Esophagus squamous epithelium (tissue), 5 donors: Measurements from ENCODE around the gene TMEM267. TPM values are rescaled to one million over a fixed set of nuclear protein-coding genes. Genes with fewer than 3 reads are reported as not detected.
"Not testable (repeated sequence)": the region's sequence is repeated elsewhere in the genome, so short reads cannot be mapped to it uniquely, and the experiment has no call there.

Experiments
- DNase-seq: peaks from one replicate; lab custom pipeline; 2025; lab: John Stamatoyannopoulos, UW
- H3K27ac ChIP-seq, 4 donors: fragments of 200-600 bp; sonication (generic); one replicate each; pipeline ENCODE4 v1.5.1; 2016 to 2019; ENCODE audit warnings: mild to moderate bottlenecking in 1 of 4
- H3K27me3 ChIP-seq, 4 donors: fragments of 200-600 bp; sonication (generic); 1 replicate in 3 of 4; 2 replicates in 1 of 4; pipeline versions ENCODE4 v1.5.1 to v1.6.0; 2017 to 2021; ENCODE audit warnings: antibody characterized with exemption in 1 of 4
- H3K36me3 ChIP-seq, 3 donors: fragments of 200-600 bp; sonication (generic); one replicate each; pipeline ENCODE4 v1.5.1; 2016 to 2019
- H3K4me1 ChIP-seq, 3 donors: fragments of 200-600 bp; sonication (generic); one replicate each; pipeline ENCODE4 v1.5.1; 2017 to 2019
- H3K4me3 ChIP-seq, 4 donors: fragments of 200-600 bp; sonication (generic); 1 replicate in 3 of 4; 2 replicates in 1 of 4; pipeline ENCODE4 v1.5.1; 2016 to 2019; ENCODE audit warnings: mild to moderate bottlenecking in 2 of 4, moderate library complexity in 1 of 4
- H3K9me3 ChIP-seq, 3 donors: fragments of 200-600 bp; sonication (generic); one replicate each; pipeline ENCODE4 v1.5.1; 2016 to 2019
- POLR2A ChIP-seq, 4 donors: fragments of 450-650 bp; IDR thresholded peaks; one replicate each; pipeline ENCODE4 v1.6.1; 2017; ENCODE audit warnings: antibody characterized with exemption in 4 of 4, mild to moderate bottlenecking in 4 of 4, moderate library complexity in 3 of 4
- WGBS, 2 donors: methylation state at CpG; one replicate each; pipeline ENCODE4 v1.1.5; 2018; 5-methylcytosine and 5-hydroxymethylcytosine counted together
- intact Hi-C: fragments of 100-400 bp; cut with DNase I; formaldehyde crosslinking; loops from one replicate; pipeline ENCODE4 v1.15.0; 2022
- total RNA-seq, 4 donors: library from RNA; depleted of rRNA; stranded (reverse); fragments of >200 nt; gene quantifications; one replicate each; pipeline ENCODE4 v1.1.0, GENCODE V29; 2016
- TF ChIP-seq, protein P1 (sequence below), 6 experiments: fragments of 450-650 bp in 4 of 6; fragments of 200-600 bp in 2 of 6; sonication (generic) in 2 of 6; IDR thresholded peaks; one replicate each; pipeline ENCODE4 v1.5.1; 2016 to 2019; ENCODE audit warnings: antibody characterized with exemption in 6 of 6, mild to moderate bottlenecking in 4 of 6, moderate library complexity in 4 of 6
- donor health status: DM: yes; HTN: yes; CAD: no.

TMEM267 gene
- total RNA-seq, 4 donors from 2014 or later = 3.5 to 11.7 (median 7.2) TPM

DNA sequence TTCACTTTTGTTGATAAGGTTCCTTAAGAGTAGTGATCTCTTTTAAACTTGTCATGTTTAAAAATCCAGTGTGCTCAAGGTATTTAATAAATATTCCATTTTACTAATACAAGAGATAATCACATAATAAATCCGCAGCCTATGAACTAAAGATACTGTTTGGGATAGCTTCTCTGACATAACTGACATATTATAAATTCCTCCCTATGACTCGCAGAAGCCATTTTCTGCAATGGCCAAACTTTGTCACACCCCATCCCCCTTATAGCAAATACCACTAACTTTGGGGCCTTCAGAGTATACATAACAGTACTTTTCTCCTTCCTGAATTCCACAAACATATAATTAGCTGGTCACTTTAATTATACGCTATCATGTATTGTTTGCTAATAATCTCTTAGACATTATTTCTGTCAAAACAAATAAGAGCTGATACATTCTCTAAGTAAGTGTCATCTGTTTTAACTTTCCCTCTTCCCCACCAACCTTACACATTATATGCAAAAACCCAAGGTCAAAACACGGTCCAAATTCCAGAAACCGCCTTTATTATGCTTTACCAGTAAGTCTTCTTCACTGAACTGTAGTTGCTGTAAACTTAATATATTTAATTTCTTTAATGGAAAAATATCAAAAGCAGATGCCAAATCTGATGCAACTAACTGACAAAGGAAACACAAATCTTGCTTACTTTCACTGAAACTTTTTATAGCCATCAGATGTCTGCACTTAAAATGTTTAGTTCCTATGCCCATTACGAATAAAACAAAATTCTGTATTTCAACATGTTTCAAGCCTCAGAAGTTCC lies 971 bp downstream of the TMEM267 start:
- Histone ChIP-seq H3K27ac (peak overlapping the region; percentile 96 to 99 (median 97)), H3K9me3 (no peaks in the 10 kb centered on the region), H3K27me3 (no peaks in the 10 kb centered on the region), H3K4me3 (peak overlapping the region; percentile 75 to 97 (median 86)), H3K4me1 (peaks cover 0 to 29% (median 17%) of the 10 kb centered on the region in 3 donors), H3K36me3 (no peaks in the 10 kb centered on the region)
- no peak for DNase-seq
- intact Hi-C loops = no loop called here
- WGBS, 2 donors = 25 to 40% methylated on average over 6 of the region's 6 CpGs
- TF ChIP-seq POLR2A (IDR thresholded peaks at IDR 0.05) = no peak
- TF ChIP-seq, protein P1, sequence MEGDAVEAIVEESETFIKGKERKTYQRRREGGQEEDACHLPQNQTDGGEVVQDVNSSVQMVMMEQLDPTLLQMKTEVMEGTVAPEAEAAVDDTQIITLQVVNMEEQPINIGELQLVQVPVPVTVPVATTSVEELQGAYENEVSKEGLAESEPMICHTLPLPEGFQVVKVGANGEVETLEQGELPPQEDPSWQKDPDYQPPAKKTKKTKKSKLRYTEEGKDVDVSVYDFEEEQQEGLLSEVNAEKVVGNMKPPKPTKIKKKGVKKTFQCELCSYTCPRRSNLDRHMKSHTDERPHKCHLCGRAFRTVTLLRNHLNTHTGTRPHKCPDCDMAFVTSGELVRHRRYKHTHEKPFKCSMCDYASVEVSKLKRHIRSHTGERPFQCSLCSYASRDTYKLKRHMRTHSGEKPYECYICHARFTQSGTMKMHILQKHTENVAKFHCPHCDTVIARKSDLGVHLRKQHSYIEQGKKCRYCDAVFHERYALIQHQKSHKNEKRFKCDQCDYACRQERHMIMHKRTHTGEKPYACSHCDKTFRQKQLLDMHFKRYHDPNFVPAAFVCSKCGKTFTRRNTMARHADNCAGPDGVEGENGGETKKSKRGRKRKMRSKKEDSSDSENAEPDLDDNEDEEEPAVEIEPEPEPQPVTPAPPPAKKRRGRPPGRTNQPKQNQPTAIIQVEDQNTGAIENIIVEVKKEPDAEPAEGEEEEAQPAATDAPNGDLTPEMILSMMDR (IDR thresholded peaks at IDR 0.05) = no peak

DNA sequence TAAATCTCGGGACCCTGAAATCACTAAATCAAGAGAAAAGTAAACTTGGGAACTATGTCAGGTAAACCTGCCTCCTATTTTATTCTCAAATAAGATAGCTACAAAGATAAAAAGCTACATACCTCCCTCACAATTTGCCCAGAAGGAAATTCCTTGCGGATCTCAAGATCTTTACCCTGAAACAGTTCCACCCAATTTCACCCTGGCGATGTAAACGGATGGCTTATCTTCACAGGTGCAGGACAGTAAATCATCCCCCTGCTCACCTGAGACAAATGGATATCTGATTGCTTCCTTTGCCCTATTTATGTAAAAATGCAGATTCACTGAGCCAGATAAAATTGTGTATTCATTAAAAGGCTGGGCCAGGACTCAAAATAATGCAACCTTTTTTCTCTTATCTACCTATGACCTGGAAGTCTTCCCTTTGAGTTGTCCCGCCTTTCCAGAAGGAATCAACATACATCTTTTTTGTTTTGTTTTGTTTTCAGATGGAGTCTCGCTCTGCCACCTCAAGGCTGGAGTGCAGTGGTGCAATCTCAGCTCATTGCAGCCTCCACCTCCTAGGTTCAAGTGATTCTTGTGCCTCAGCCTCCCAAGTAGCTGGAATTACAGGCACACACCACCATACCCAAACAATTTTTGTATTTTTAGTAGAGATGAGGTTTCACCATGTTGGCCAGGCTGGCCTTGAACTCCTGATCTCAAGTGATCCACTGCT lies 13.8 kb downstream of the TMEM267 start:
- TF ChIP-seq POLR2A (IDR thresholded peaks at IDR 0.05) = no peak
- TF ChIP-seq, protein P1 (IDR thresholded peaks at IDR 0.05) = no peak
- WGBS, 2 donors = 85 to 91% methylated on average over 6 of the region's 6 CpGs
- Histone ChIP-seq H3K27me3 (no peaks in the 10 kb centered on the region), H3K27ac (no peak overlapping the region), H3K36me3 (peaks cover 0 to 60% (median 0%) of the 10 kb centered on the region in 3 donors), H3K9me3 (peaks cover 0 to 31% (median 6%) of the 10 kb centered on the region in 3 donors), H3K4me3 (no peak overlapping the region), H3K4me1 (no peaks in the 10 kb centered on the region)
- intact Hi-C loops = no loop called here
- no peak for DNase-seq

DNA sequence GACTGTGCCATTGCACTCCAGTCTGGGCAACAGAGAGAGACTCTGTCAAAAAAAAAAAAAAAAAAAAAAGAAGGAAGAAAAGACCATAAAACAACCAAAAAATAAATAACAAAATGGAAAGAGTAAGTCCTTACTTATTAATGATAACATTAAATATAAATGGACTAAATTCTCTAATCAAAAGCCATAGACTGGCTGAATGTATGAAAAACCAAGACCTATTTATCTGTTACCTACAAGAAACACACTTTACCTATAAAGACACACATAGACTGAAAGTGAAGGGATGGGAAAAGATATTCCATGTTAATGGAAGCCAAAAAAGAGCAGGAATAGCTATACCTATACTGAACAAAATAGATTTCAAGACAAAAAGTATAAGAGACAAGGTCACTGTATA lies 16.6 kb downstream of the TMEM267 start:
- no peaks in the 10 kb centered on the region for H3K27me3 ChIP-seq
- H3K9me3 ChIP-seq = peaks cover 0 to 31% (median 6%) of the 10 kb centered on the region in 3 donors
- no peaks in the 10 kb centered on the region for H3K4me1 ChIP-seq
- peaks cover 0 to 42% (median 0%) of the 10 kb centered on the region in 3 donors for H3K36me3 ChIP-seq
- DNase-seq = no peak
- no peak overlapping the region for H3K27ac ChIP-seq
- no peak overlapping the region for H3K4me3 ChIP-seq
- no peak for TF ChIP-seq POLR2A (IDR thresholded peaks at IDR 0.05)
- TF ChIP-seq, protein P1 (IDR thresholded peaks at IDR 0.05) = no peak
- intact Hi-C loops = no loop called here

DNA sequence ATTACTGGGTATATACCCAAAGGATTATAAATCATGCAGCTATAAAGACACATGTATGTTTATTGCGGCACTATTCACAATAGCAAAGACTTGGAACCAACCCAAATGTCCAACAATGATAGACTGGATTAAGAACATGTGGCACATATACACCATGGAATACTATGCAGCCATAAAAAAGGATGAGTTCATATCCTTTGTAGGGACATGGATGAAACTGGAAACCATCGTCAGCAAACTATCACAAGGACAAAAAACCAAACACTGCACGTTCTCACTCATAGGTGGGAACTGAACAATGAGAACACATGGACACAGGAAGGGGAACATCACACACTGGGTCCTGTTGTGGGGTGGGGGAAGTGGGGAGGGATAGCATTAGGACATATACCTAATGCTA lies 18.2 kb downstream of the TMEM267 start:
- DNase-seq, H3K4me1 ChIP-seq, intact Hi-C loops, H3K4me3 ChIP-seq, H3K27me3 ChIP-seq, H3K27ac ChIP-seq: not testable (repeated sequence)
- 93 to 98% methylated on average over 3 of the region's 3 CpGs for WGBS, 2 donors
- Histone ChIP-seq H3K9me3 (peaks cover 0 to 21% (median 6%) of the 10 kb centered on the region in 3 donors), H3K36me3 (peaks cover 0 to 46% (median 0%) of the 10 kb centered on the region in 3 donors)

DNA sequence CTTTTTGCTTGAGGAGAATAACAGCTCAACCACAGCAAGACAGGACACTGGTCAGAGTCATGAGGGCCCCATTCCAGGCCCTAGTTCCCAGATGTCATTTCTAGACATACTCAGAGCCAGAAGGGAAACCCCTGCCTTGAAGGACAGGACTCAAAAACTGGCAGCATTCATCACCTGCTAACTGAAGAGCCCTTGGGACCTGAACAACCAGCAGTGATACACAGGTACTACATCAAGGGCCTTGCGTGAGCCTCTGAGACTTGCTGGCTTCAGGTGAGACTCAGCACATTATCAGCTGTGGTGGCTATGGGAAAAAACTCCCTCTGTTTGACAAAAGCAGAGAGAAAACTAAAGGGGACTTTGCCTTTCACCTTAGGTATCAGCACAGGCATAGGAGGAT lies 22.6 kb downstream of the TMEM267 start:
- H3K36me3 ChIP-seq = peaks cover 0 to 25% (median 0%) of the 10 kb centered on the region in 3 donors
- intact Hi-C loops = no loop called here
- DNase-seq = no peak
- H3K27ac ChIP-seq = no peak overlapping the region
- peaks cover 0 to 3% (median 2%) of the 10 kb centered on the region in 3 donors for H3K9me3 ChIP-seq
- no peaks in the 10 kb centered on the region for H3K27me3 ChIP-seq
- 86% methylated on average over 1 of the region's 1 CpG; no CpG with 5 or more reads in 1 of the 2 donors for WGBS, 2 donors
- no peak overlapping the region for H3K4me3 ChIP-seq
- no peaks in the 10 kb centered on the region for H3K4me1 ChIP-seq
- no peak for TF ChIP-seq POLR2A (IDR thresholded peaks at IDR 0.05)
- TF ChIP-seq, protein P1 (IDR thresholded peaks at IDR 0.05) = no peak
